HT-29 (cell line): Measurements from ENCODE around the gene PLEKHH3. TPM values are rescaled to one million over a fixed set of nuclear protein-coding genes. Genes with fewer than 3 reads are reported as not detected.

Experiments used
- DNase-seq: peaks from one replicate; pipeline ENCODE4 v3.0.0-alpha.2; 2015; ENCODE audit warnings: low spot score
- total RNA-seq: library from RNA; depleted of rRNA; stranded (reverse); fragments of >200 nt; shearing (Covaris generic); gene quantifications from 2 replicates; pipeline ENCODE4 v1.2.3, GENCODE V29; 2014; rRNA removed

Gene PLEKHH3
- 34.2 and 49.4 TPM in 2 replicates for total RNA-seq

- DNase-seq = no peak
Measured at GRCh38 chr17:42676424-42677011, at the start of gene PLEKHH3. PLEKHH3 (minus strand) TSS chr17:42676994; CDS start chr17:42676563, 431 bp downstream.

GRCh38 chr17:42725143-42725542 lies 48.3 kb upstream of the PLEKHH3 start:
- no peak for DNase-seq

GRCh38 chr17:42723636-42724035 lies 46.8 kb upstream of the PLEKHH3 start:
- DNase-seq = no peak

GRCh38 chr17:42720996-42721583 lies 44.3 kb upstream of the PLEKHH3 start:
- peak; percentile 78 for DNase-seq

- DNase-seq = no peak
Measured at GRCh38 chr17:42709561-42709960, 32.8 kb upstream of the PLEKHH3 start.

- DNase-seq = no peak
Measured at GRCh38 chr17:42708588-42708987, 31.8 kb upstream of the PLEKHH3 start.

- DNase-seq = no peak
Measured at GRCh38 chr17:42706732-42707131, 29.9 kb upstream of the PLEKHH3 start.

GRCh38 chr17:42704837-42705494 lies 28.2 kb upstream of the PLEKHH3 start:
- DNase-seq = no peak

- DNase-seq = no peak
Measured at GRCh38 chr17:42704490-42704836, 27.7 kb upstream of the PLEKHH3 start.

GRCh38 chr17:42702446-42702845 lies 25.7 kb upstream of the PLEKHH3 start:
- DNase-seq = no peak

- DNase-seq = no peak
Measured at GRCh38 chr17:42700586-42701289, 23.9 kb upstream of the PLEKHH3 start.

GRCh38 chr17:42699415-42699740 lies 22.6 kb upstream of the PLEKHH3 start:
- no peak for DNase-seq

GRCh38 chr17:42698736-42699414 lies 22.1 kb upstream of the PLEKHH3 start:
- DNase-seq = no peak

- no peak for DNase-seq
Measured at GRCh38 chr17:42697108-42697811, 20.5 kb upstream of the PLEKHH3 start.

- no peak for DNase-seq
Measured at GRCh38 chr17:42695500-42695899, 18.7 kb upstream of the PLEKHH3 start.

GRCh38 chr17:42694524-42694923 lies 17.7 kb upstream of the PLEKHH3 start:
- DNase-seq = no peak

GRCh38 chr17:42692489-42692888 lies 15.7 kb upstream of the PLEKHH3 start:
- no peak for DNase-seq

GRCh38 chr17:42691021-42691545 lies 14.3 kb upstream of the PLEKHH3 start:
- DNase-seq = no peak

GRCh38 chr17:42690596-42690995 lies 13.8 kb upstream of the PLEKHH3 start:
- DNase-seq = no peak

- no peak for DNase-seq
Measured at GRCh38 chr17:42687707-42688320, 11.0 kb upstream of the PLEKHH3 start.
